ELF-1 (cell line): Measurements from ENCODE around the gene GTF2IRD1.
"Not testable (repeated sequence)": the region's sequence is repeated elsewhere in the genome, so short reads cannot be mapped to it uniquely, and the experiment has no call there.

Experiments used
- DNase-seq: peaks from one replicate; pipeline ENCODE4 v3.0.0-alpha.2; 2016; ENCODE audit warnings: low read depth, low spot score

Gene GTF2IRD1

GRCh38 chr7:74429153-74429747 is 24.5 kb upstream of the GTF2IRD1 start:
- peak; percentile 38 for DNase-seq

GRCh38 chr7:74430409-74430808 is 23.3 kb upstream of the GTF2IRD1 start:
- not testable (repeated sequence) for DNase-seq

GRCh38 chr7:74430961-74431466 is 22.7 kb upstream of the GTF2IRD1 start:
- no peak for DNase-seq

GRCh38 chr7:74437291-74437571 is 16.5 kb upstream of the GTF2IRD1 start:
- DNase-seq = not testable (repeated sequence)

GRCh38 chr7:74438327-74438726 is 15.4 kb upstream of the GTF2IRD1 start:
- DNase-seq = no peak

GRCh38 chr7:74439541-74439940 is 14.2 kb upstream of the GTF2IRD1 start:
- DNase-seq = no peak

GRCh38 chr7:74440143-74440542 is 13.6 kb upstream of the GTF2IRD1 start:
- DNase-seq = not testable (repeated sequence)

- DNase-seq = no peak
Observed at GRCh38 chr7:74441801-74442200, 11.9 kb upstream of the GTF2IRD1 start.

GRCh38 chr7:74443543-74444247 is 10.0 kb upstream of the GTF2IRD1 start:
- no peak for DNase-seq

GRCh38 chr7:74449144-74449543 is 4.6 kb upstream of the GTF2IRD1 start:
- DNase-seq = no peak

- peak; percentile 86 for DNase-seq
Observed at GRCh38 chr7:74449809-74450397, 3.8 kb upstream of the GTF2IRD1 start.

- no peak for DNase-seq
Observed at GRCh38 chr7:74452748-74453321, 871 bp upstream of the GTF2IRD1 start.

- DNase-seq = no peak
Observed at GRCh38 chr7:74454021-74454924, 567 bp downstream of the GTF2IRD1 start.

GRCh38 chr7:74454925-74455288 is 1.2 kb downstream of the GTF2IRD1 start:
- DNase-seq = no peak

GRCh38 chr7:74455291-74455804 is 1.6 kb downstream of the GTF2IRD1 start:
- DNase-seq = no peak

- no peak for DNase-seq
Observed at GRCh38 chr7:74455928-74456327, 2.2 kb downstream of the GTF2IRD1 start.

- DNase-seq = no peak
Observed at GRCh38 chr7:74457007-74457406, 3.3 kb downstream of the GTF2IRD1 start.

GRCh38 chr7:74461970-74462706 is 8.4 kb downstream of the GTF2IRD1 start:
- no peak for DNase-seq

GRCh38 chr7:74462707-74463100 is 9.0 kb downstream of the GTF2IRD1 start:
- no peak for DNase-seq

GRCh38 chr7:74464931-74465886 is 11.5 kb downstream of the GTF2IRD1 start:
- DNase-seq = no peak
